ENCODE results near the gene SLC6A12.

DNA sequence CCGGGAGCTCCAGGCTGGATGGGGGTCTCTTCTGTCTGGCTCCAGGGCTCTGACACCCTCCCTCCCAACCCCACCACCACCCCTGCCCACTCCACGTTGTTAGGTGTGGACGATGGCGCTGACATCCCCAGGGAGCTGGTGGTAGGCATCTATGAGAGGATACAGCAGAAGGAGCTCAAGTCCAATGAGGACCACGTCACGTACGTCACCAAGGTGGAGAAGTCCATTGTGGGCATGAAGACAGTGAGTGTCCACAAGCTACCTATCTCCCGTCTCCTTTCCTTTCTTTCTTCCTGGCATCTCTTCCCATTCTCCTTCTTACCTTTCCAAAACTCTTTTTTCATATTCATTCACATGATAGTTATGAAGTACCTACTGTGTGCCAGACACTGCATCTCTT is 52.1 kb downstream of the SLC6A12 start:
- TF ChIP-seq, protein P1, sequence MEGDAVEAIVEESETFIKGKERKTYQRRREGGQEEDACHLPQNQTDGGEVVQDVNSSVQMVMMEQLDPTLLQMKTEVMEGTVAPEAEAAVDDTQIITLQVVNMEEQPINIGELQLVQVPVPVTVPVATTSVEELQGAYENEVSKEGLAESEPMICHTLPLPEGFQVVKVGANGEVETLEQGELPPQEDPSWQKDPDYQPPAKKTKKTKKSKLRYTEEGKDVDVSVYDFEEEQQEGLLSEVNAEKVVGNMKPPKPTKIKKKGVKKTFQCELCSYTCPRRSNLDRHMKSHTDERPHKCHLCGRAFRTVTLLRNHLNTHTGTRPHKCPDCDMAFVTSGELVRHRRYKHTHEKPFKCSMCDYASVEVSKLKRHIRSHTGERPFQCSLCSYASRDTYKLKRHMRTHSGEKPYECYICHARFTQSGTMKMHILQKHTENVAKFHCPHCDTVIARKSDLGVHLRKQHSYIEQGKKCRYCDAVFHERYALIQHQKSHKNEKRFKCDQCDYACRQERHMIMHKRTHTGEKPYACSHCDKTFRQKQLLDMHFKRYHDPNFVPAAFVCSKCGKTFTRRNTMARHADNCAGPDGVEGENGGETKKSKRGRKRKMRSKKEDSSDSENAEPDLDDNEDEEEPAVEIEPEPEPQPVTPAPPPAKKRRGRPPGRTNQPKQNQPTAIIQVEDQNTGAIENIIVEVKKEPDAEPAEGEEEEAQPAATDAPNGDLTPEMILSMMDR (IDR thresholded peaks at IDR 0.05), result no peak
- TF ChIP-seq ZFX (IDR thresholded peaks at IDR 0.05; ENCODE audit: borderline replicate concordance), result no peak

Measured in 22Rv1 (cell line).